Ectodermal cell (in vitro differentiated cells): ENCODE results near the gene TMEM42.
A peak's percentile ranks its signal among the peaks of the same experiment; 100 is the strongest.
"Not testable (repeated sequence)": the region's sequence is repeated elsewhere in the genome, so short reads cannot be mapped to it uniquely, and the experiment has no call there.

Source experiments
- H3K27ac ChIP-seq: 2 replicates; pipeline ENCODE4 v1.7.0; 2013; ENCODE audit warnings: mild to moderate bottlenecking, low read depth, low read length; ENCODE audit not compliant: insufficient read depth, poor library complexity, severe bottlenecking
- H3K27me3 ChIP-seq: 2 replicates; pipeline ENCODE4 v1.7.0; 2013; ENCODE audit warnings: mild to moderate bottlenecking, low read length; ENCODE audit not compliant: insufficient read depth, control insufficient read depth, poor library complexity, severe bottlenecking
- H3K36me3 ChIP-seq: one replicate; pipeline ENCODE4 v1.7.0; 2013; ENCODE audit warnings: low read length; ENCODE audit not compliant: control insufficient read depth, insufficient read depth
- H3K4me1 ChIP-seq: one replicate; pipeline ENCODE4 v1.7.0; 2013; ENCODE audit warnings: low read length; ENCODE audit not compliant: control insufficient read depth, insufficient read depth
- H3K4me3 ChIP-seq: 2 replicates; pipeline ENCODE4 v1.7.0; 2013; ENCODE audit warnings: low read depth, low read length, control low read depth; ENCODE audit not compliant: insufficient read depth
- H3K9me3 ChIP-seq: 2 replicates; pipeline ENCODE4 v1.7.0; 2013; ENCODE audit warnings: mild to moderate bottlenecking, low read length, moderate library complexity; ENCODE audit not compliant: control insufficient read depth
- WGBS, 2 experiments: methylation state at CpG; one replicate each; pipeline ENCODE4 v1.1.7; 2013; ENCODE audit warnings: missing lambda C conversion rate in 2 of 2; 5-methylcytosine and 5-hydroxymethylcytosine counted together

TMEM42 gene

DNA sequence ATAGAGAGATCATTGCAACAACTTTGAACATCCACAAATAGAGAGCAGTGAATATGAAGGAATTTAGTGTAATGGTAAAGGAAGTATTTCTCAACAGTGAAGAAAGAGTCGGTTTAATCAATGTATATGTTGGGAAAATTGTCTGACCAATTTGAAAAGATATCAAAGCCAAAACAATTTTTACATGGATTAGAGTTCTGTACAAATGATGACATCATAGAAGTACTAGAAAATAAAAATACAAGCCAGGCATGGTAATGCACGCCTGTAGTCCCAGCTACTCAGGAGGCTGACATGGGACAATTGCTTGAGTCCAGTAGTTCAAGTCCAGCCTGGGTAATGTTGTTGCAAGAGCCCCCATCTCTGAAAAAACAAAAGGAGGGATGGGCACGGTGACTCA, 26.0 kb upstream of the TMEM42 start:
- H3K4me3 ChIP-seq, result no peak overlapping the region
- no peaks in the 10 kb centered on the region for H3K4me1 ChIP-seq
- WGBS, 2 experiments, result 94 to 96% methylated on average over 3 of the region's 3 CpGs
- H3K9me3 ChIP-seq, result no peaks in the 10 kb centered on the region
- no peak overlapping the region for H3K27ac ChIP-seq
- no peaks in the 10 kb centered on the region for H3K27me3 ChIP-seq
- peaks cover 48% of the 10 kb centered on the region for H3K36me3 ChIP-seq

GRCh38 chr3:44842376-44842775, 19.3 kb upstream of the TMEM42 start:
- H3K4me1 ChIP-seq, result no peaks in the 10 kb centered on the region
- no peaks in the 10 kb centered on the region for H3K9me3 ChIP-seq
- H3K27ac ChIP-seq, result no peak overlapping the region
- H3K4me3 ChIP-seq, result no peak overlapping the region
- no peaks in the 10 kb centered on the region for H3K27me3 ChIP-seq
- H3K36me3 ChIP-seq, result peaks cover 61% of the 10 kb centered on the region
- 100% methylated on average over 2 of the region's 2 CpGs for WGBS, 2 experiments

- peaks cover 35% of the 10 kb centered on the region for H3K36me3 ChIP-seq
- no peak overlapping the region for H3K27ac ChIP-seq
- H3K27me3 ChIP-seq, result no peaks in the 10 kb centered on the region
- H3K9me3 ChIP-seq, result no peaks in the 10 kb centered on the region
- no peak overlapping the region for H3K4me3 ChIP-seq
- no peaks in the 10 kb centered on the region for H3K4me1 ChIP-seq
- 95% methylated on average over 7 of the region's 7 CpGs for WGBS, 2 experiments
Measured at GRCh38 chr3:44845528-44846520, 15.9 kb upstream of the TMEM42 start.

DNA sequence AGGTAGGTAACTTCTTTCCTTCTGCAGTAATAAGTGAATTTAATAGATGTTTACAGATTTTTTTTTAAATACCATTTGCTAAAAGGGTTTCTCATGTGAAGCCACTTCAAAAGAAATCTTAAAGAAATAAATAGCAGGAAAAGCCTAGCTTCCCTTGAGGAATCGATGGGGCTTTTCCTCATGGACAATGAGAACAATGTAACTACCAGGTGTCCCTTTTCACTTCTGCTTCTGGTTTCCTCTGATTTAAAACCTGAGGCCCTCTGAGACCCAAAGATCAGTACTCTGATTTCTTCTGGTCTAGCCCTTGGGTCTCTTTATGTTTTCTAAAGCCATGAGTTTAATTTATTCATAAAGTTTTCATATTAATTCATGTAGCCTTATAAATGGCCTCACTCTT, 13.1 kb upstream of the TMEM42 start:
- H3K27ac ChIP-seq, result no peak overlapping the region
- H3K4me3 ChIP-seq, result no peak overlapping the region
- no peaks in the 10 kb centered on the region for H3K4me1 ChIP-seq
- H3K27me3 ChIP-seq, result no peaks in the 10 kb centered on the region
- WGBS, 2 experiments, result 88 to 98% methylated on average over 1 of the region's 1 CpG
- H3K9me3 ChIP-seq, result no peaks in the 10 kb centered on the region
- H3K36me3 ChIP-seq, result peaks cover 27% of the 10 kb centered on the region

- H3K27ac ChIP-seq, H3K4me3 ChIP-seq, H3K9me3 ChIP-seq, H3K27me3 ChIP-seq, H3K4me1 ChIP-seq: not testable (repeated sequence)
- H3K36me3 ChIP-seq, result peaks cover 22% of the 10 kb centered on the region
- 97 to 98% methylated on average over 6 of the region's 6 CpGs for WGBS, 2 experiments
Measured at GRCh38 chr3:44856663-44857062, 5.0 kb upstream of the TMEM42 start.

DNA sequence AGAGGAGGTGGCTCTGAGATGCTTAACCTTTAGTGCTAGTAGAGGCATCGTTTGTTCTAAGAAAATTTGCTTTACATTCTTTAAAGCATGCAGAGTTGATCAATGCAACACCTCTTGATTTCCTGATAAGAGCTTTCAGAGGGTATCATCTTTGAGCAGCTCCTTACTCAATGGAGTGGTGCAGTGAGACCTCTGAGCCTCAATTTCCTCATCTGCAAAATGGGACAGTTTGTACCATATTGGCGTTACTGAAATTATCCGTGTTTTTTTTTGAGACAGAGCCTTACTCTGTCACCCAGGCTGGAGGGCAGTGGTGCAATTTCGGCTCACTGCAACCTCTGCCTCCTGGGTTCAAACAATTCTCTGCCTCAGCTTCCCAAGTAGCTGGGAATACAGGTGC, 1.6 kb upstream of the TMEM42 start:
- H3K4me3 ChIP-seq, result no peak overlapping the region
- no peaks in the 10 kb centered on the region for H3K9me3 ChIP-seq
- 93 to 96% methylated on average over 4 of the region's 4 CpGs for WGBS, 2 experiments
- no peaks in the 10 kb centered on the region for H3K27me3 ChIP-seq
- no peaks in the 10 kb centered on the region for H3K36me3 ChIP-seq
- H3K27ac ChIP-seq, result no peak overlapping the region
- peaks cover 5% of the 10 kb centered on the region for H3K4me1 ChIP-seq

DNA sequence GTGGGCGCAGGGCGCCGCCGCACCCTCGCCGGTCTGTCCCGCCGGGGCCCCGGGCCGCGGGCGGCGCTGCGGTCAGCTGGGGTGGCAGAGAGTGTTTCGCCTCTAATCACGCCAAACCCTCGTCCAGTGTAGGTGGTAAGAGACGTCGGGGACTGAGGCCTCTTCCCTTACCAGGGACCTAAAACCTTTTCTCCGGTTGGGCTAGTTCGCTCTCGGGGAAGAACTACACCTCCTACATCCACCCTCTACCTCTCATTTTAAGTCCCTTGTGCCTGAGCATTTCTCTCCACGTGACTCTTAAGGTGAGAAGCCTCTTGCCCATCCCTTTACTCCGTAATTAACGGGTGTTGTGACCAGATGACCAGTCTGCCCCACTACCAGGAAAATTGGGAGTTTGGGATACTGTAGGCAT, 520 bp downstream of the TMEM42 start:
- 12 to 13% methylated on average over 25 of the region's 25 CpGs for WGBS, 2 experiments
- H3K4me3 ChIP-seq, result peak overlapping the region; percentile 58
- no peaks in the 10 kb centered on the region for H3K36me3 ChIP-seq
- no peaks in the 10 kb centered on the region for H3K27me3 ChIP-seq
- H3K9me3 ChIP-seq, result no peaks in the 10 kb centered on the region
- H3K4me1 ChIP-seq, result peaks cover 5% of the 10 kb centered on the region
- H3K27ac ChIP-seq, result no peak overlapping the region

DNA sequence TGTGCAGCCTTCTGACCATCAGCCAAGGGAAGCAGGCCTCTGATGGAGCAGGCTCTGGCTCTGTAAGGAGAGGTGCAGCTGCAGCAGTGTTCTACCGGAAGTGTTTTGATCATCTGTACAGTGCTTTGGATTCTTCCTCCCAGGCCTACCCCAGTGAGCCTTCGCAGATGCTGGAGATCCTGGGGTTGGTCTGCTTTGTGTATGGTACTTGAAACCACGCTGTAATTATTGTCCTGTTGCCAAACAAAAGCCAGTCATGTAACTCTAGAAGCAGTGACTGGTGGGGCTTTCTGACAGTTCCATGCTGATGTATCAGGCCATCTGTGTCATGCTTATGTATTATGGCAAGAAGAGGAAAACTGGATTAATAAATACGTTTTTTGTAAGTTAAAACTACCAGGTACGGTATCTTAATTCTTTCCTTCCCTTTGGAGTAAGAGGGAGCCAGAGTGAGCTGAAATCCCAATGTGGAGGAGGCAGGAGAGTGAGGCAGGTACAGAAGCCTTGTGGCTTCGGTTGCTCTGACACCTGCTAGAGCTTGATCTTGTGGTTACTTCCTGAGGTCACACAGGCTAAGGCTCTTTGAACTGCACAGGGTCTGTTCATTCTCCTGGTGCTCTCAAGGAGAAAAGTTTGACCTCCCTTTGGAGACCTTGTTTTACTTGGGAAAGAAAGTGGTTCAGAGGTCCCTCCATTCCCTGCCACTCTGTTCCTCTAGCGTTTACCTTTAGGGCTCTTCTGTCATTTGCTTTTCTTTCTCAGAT, 3.7 kb downstream of the TMEM42 start:
- 92 to 97% methylated on average over 7 of the region's 7 CpGs for WGBS, 2 experiments
- Histone ChIP-seq H3K9me3 (no peaks in the 10 kb centered on the region), H3K36me3 (no peaks in the 10 kb centered on the region), H3K27me3 (no peaks in the 10 kb centered on the region), H3K4me1 (peaks cover 5% of the 10 kb centered on the region), H3K4me3 (no peak overlapping the region), H3K27ac (no peak overlapping the region)

GRCh38 chr3:44867421-44868111, 5.9 kb downstream of the TMEM42 start:
- Histone ChIP-seq H3K4me3 (no peak overlapping the region), H3K9me3 (no peaks in the 10 kb centered on the region), H3K36me3 (no peaks in the 10 kb centered on the region), H3K27me3 (no peaks in the 10 kb centered on the region), H3K27ac (no peak overlapping the region), H3K4me1 (peaks cover 3% of the 10 kb centered on the region)
- 91 to 97% methylated on average over 2 to 5 of the region's 7 CpGs for WGBS, 2 experiments
